Muscle of leg (tissue), 16 donors: ENCODE results near the gene BAD. TPM values are rescaled to one million over a fixed set of nuclear protein-coding genes. Genes with fewer than 3 reads are reported as not detected.

ENCODE experiments used
- DNase-seq: peaks from one replicate; pipeline ENCODE4 v3.0.0; 2013
- H3K27ac ChIP-seq: one replicate; pipeline ENCODE4 v1.5.1; 2013; ENCODE audit warnings: mild to moderate bottlenecking, low read length, control low read depth
- H3K27me3 ChIP-seq: one replicate; pipeline ENCODE4 v1.6.1; 2013; ENCODE audit warnings: low read length; ENCODE audit not compliant: control insufficient read depth, insufficient read depth
- H3K36me3 ChIP-seq: one replicate; pipeline ENCODE4 v1.6.1; 2013; ENCODE audit warnings: low read length; ENCODE audit not compliant: control insufficient read depth, insufficient read depth
- H3K4me1 ChIP-seq: one replicate; pipeline ENCODE4 v1.6.1; 2013; ENCODE audit warnings: low read length; ENCODE audit not compliant: control insufficient read depth, insufficient read depth
- H3K4me3 ChIP-seq: one replicate; pipeline ENCODE4 v1.5.1; 2013; ENCODE audit warnings: low read length, control low read depth
- H3K9me3 ChIP-seq: replicated peaks from 2 replicates; pipeline ENCODE4 v1.6.1; 2013; ENCODE audit warnings: low read depth, low read length; ENCODE audit not compliant: control insufficient read depth
- WGBS: methylation state at CpG from one replicate; pipeline ENCODE4 v1.1.5; 2013; ENCODE audit warnings: missing lambda C conversion rate; ENCODE audit not compliant: insufficient coverage; 5-methylcytosine and 5-hydroxymethylcytosine counted together
- long read RNA-seq, 11 donors: transcript quantifications; one replicate each; lab custom pipeline, GENCODE V29; 2026
- polyA plus RNA-seq, 8 donors: library from polyadenylated mRNA; unstranded; fragments of 120-200 nt; gene quantifications; one replicate each; pipeline versions ENCODE4 v1.2.1 to v1.2.3, GENCODE V29; 2013; ENCODE audit warnings: inconsistent platforms in 1 of 8, low replicate concordance in 1 of 8; ENCODE audit not compliant: insufficient read length in 8 of 8, insufficient read depth in 1 of 8
- total RNA-seq: library from RNA; stranded (reverse); fragments of 120-200 nt; gene quantifications from one replicate; pipeline ENCODE4 v1.2.4, GENCODE V29; 2013

Gene BAD
- 52.2 TPM for total RNA-seq
- polyA plus RNA-seq: 10 to 100 TPM; 28.0 to 38.8 (median 34.4) TPM
- long read RNA-seq, donor 1, transcript BAD-201 (4 exons, 929 nt): major isoform, 5 of 5 reads
- long read RNA-seq, donor 1, partial matches to known transcripts: 0 of 5 reads
- long read RNA-seq, donor 1, other reads (novel, unspliced or antisense): 0 of 5 reads
- long read RNA-seq, donor 2, transcript BAD-201 (4 exons, 929 nt): major isoform, 7 of 9 reads
- long read RNA-seq, donor 2, partial matches to known transcripts: 0 of 9 reads
- long read RNA-seq, donor 2, other reads (novel, unspliced or antisense): 0 of 9 reads
- long read RNA-seq, donor 3, transcript BAD-203 (3 exons, 1,157 nt): minor isoform, 5 of 22 reads
- long read RNA-seq, donor 3, transcript BAD-201 (4 exons, 929 nt): major isoform, 15 of 22 reads
- long read RNA-seq, donor 3, partial matches to known transcripts: 0 of 22 reads
- long read RNA-seq, donor 3, other reads (novel, unspliced or antisense): 0 of 22 reads
- long read RNA-seq, donor 4, transcript BAD-203 (3 exons, 1,157 nt): minor isoform, 6 of 17 reads
- long read RNA-seq, donor 4, transcript BAD-201 (4 exons, 929 nt): major isoform, 10 of 17 reads
- long read RNA-seq, donor 4, partial matches to known transcripts: 0 of 17 reads
- long read RNA-seq, donor 4, other reads (novel, unspliced or antisense): 0 of 17 reads
- long read RNA-seq, donor 5, transcript BAD-203 (3 exons, 1,157 nt): minor isoform, 11 of 58 reads
- long read RNA-seq, donor 5, transcript BAD-201 (4 exons, 929 nt): major isoform, 45 of 58 reads
- long read RNA-seq, donor 5, partial matches to known transcripts: 0 of 58 reads
- long read RNA-seq, donor 5, other reads (novel, unspliced or antisense): 0 of 58 reads
- long read RNA-seq, donor 6, transcript BAD-203 (3 exons, 1,157 nt): minor isoform, 9 of 478 reads
- long read RNA-seq, donor 6, transcript BAD-201 (4 exons, 929 nt): major isoform, 33 of 478 reads
- long read RNA-seq, donor 6, partial matches to known transcripts: 400 of 478 reads
- long read RNA-seq, donor 6, other reads (novel, unspliced or antisense): 36 of 478 reads
- long read RNA-seq, donor 7, transcript BAD-201 (4 exons, 929 nt): major isoform, 21 of 32 reads
- long read RNA-seq, donor 7, transcript BAD-203 (3 exons, 1,157 nt): minor isoform, 10 of 32 reads
- long read RNA-seq, donor 7, partial matches to known transcripts: 0 of 32 reads
- long read RNA-seq, donor 7, other reads (novel, unspliced or antisense): 0 of 32 reads
- long read RNA-seq, donor 8, transcript BAD-201 (4 exons, 929 nt): major isoform, 9 of 11 reads
- long read RNA-seq, donor 8, partial matches to known transcripts: 0 of 11 reads
- long read RNA-seq, donor 8, other reads (novel, unspliced or antisense): 0 of 11 reads
- long read RNA-seq, donor 9, transcript BAD-201 (4 exons, 929 nt): major isoform, 11 of 18 reads
- long read RNA-seq, donor 9, transcript BAD-203 (3 exons, 1,157 nt): minor isoform, 6 of 18 reads
- long read RNA-seq, donor 9, partial matches to known transcripts: 0 of 18 reads
- long read RNA-seq, donor 9, other reads (novel, unspliced or antisense): 0 of 18 reads
- long read RNA-seq, donor 10, transcript BAD-203 (3 exons, 1,157 nt): minor isoform, 9 of 36 reads
- long read RNA-seq, donor 10, transcript BAD-201 (4 exons, 929 nt): major isoform, 20 of 36 reads
- long read RNA-seq, donor 10, partial matches to known transcripts: 5 of 36 reads
- long read RNA-seq, donor 10, other reads (novel, unspliced or antisense): 0 of 36 reads
- long read RNA-seq, donor 11, transcript BAD-201 (4 exons, 929 nt): major isoform, 15 of 22 reads
- long read RNA-seq, donor 11, partial matches to known transcripts: 0 of 22 reads
- long read RNA-seq, donor 11, other reads (novel, unspliced or antisense): 0 of 22 reads

DNA sequence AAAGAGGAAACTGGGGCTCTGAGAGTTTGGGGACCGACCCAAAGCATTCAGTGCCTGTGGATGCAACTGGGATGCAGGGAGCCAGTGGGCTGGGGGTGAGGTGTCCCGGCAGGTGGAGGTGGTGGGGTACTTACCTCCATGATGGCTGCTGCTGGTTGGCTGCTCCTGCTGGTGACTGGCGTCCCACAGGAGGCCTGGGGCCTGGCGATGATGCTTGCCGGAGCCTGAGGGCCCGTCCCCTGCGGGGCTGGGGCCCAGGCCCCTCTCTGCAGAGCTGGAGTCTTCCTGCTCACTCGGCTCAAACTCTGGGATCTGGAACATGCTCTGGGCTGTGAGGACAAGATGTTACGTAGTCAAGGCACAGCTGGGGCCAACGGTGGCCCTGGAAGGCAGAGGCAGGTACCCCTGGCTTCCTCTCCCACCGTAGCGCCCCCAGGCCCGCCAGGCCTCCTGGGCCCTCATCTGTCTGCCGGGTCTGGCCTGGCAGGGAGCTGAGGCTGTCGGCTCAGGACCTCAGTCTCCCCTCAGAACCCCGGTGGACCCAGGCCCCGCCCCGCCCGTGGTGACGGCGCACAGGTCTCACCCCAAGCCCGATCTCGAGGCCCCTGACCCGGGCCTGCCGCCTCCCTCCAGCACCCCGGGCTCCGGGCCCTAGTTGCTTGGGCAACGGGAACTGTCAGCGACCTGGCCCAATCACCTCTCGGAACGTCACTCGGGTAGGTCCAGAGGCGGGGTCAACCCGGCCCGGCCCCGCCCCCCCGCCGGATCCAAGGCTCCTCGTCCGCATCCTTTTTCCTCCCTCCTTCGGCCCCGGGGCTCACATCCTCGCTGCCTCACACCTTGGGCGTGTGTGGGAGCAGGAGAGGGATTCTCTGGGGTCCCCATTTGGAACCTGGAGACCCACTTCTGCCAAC, at the start of gene BAD:
TSS of gene BAD (minus strand) at position 618 of the 914 bp plus-strand sequence. CDS start at position 321, 297 bp downstream.
- peaks cover 33% of the 10 kb centered on the region for H3K4me1 ChIP-seq
- WGBS: 4% methylated on average over 34 of the region's 44 CpGs
- DNase-seq: peak; percentile 97
- H3K4me3 ChIP-seq: peak within 1 kb of the TSS; percentile 91
- peaks cover 29% of the 10 kb centered on the region for H3K36me3 ChIP-seq
- H3K27me3 ChIP-seq: peaks cover under 1% of the 10 kb centered on the region
- no peaks in the 10 kb centered on the region for H3K9me3 ChIP-seq
- H3K27ac ChIP-seq: peak within 1 kb of the TSS; percentile 96

DNA sequence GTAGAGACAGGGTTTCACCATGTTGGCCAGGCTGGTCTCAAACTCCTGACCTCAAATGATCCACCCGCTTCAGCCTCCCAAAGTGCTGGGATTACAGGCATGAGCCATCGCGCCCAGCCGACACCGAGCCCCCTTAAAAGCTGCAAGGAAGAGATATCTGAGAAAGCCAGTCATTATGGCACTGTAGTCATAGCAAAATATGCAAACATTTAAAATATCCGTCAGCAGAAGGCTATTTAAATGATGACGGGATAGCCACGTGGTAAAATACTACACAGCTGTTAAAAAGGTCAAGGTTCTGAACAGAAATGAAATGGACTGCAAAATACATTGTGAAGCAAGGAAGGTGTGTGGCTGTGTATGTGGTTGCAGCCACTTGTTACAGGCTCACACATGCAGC, 49.1 kb upstream of the BAD start:
- H3K27me3 ChIP-seq: peaks cover 4% of the 10 kb centered on the region
- H3K36me3 ChIP-seq: no peaks in the 10 kb centered on the region
- no peak overlapping the region for H3K27ac ChIP-seq
- H3K4me3 ChIP-seq: no peak overlapping the region
- H3K9me3 ChIP-seq: no peaks in the 10 kb centered on the region
- DNase-seq: no peak
- 100% methylated on average over 6 of the region's 8 CpGs for WGBS
- H3K4me1 ChIP-seq: peaks cover 3% of the 10 kb centered on the region

DNA sequence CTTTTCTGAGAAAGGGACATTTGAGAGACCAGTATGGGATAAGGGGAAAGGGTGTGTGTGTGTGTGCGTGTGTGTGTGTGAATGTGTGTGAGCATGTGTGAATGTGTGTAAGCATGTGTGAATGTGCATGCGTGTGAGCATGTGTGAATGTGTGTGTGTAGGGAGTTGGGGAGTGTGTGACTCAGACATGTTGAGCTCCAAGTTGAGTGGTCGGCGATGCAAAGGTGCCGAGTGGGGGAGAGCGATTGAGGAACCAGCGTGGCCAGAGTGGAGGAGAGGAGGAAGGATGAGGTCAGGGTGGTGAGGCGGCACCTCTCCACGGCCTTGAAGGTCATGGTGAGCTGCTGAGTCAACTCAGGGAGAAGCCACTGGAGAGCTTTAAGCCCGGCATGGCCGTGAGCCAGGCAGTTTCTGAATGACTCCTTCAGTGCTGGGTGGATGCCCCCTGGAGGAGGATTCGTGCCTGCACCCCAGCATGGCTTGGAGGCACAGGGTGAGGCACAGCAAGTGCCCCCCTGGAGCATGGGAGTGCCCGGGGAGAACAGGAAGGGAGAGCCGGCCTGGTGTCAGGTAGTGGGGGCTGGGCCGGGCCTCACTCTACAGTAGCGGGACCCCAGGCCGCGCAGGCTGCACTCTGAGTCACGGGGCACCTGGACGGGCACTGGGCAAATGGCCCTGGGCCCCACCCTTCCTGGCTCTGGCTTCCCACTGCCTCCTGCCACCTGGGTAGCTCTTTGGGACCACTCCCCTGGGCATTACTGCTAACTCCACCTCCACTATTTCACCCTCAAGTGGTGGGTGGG, 47.3 kb upstream of the BAD start:
- H3K4me3 ChIP-seq: no peak overlapping the region
- no peaks in the 10 kb centered on the region for H3K36me3 ChIP-seq
- H3K27ac ChIP-seq: no peak overlapping the region
- WGBS: 53% methylated on average over 19 of the region's 20 CpGs
- H3K9me3 ChIP-seq: peaks cover 3% of the 10 kb centered on the region
- peaks cover 3% of the 10 kb centered on the region for H3K4me1 ChIP-seq
- peak; percentile 61 for DNase-seq
- peaks cover 4% of the 10 kb centered on the region for H3K27me3 ChIP-seq

DNA sequence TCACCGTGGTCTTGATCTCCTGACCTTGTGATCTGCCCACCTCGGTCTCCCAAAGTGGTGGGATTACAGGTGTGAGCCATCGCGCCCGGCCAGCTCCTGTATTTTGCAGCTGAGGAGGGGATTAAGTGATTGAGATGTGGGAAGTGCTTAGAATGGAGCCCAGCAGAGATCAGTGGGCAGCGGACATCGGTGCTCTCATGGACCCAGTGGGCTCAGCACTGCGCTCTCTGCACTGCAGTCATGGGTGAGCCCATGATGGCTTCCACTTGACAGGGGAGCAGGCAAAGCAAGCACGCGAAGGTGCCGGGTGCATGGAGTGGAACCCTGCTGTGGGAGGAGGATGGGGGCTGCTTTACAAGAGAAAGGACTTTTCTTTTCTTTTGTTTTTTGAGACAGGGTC, 46.4 kb upstream of the BAD start:
- Histone ChIP-seq H3K27ac (no peak overlapping the region), H3K9me3 (peaks cover 3% of the 10 kb centered on the region), H3K36me3 (no peaks in the 10 kb centered on the region), H3K4me1 (peaks cover 3% of the 10 kb centered on the region), H3K27me3 (peaks cover 4% of the 10 kb centered on the region), H3K4me3 (no peak overlapping the region)
- no peak for DNase-seq
- 91% methylated on average over 7 of the region's 11 CpGs for WGBS

DNA sequence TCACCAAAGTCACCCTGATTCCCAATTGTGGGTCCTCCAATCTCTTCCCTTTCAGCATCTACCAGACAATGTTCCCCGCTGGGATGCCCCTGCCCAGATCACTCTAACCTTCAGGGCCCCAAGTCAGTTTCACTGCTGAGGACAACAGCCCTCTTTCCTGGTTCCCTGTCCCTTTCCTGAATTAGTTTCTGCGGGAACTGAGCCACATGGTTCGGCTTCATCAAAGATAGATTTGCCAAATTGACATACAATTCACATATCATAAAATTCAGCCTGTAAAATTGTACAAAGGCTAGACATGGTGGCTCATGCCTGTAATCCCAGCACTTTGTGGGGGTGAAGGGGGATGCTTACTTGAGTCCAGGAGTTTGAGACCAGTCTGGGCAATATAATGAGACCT, 43.5 kb upstream of the BAD start:
- peaks cover 3% of the 10 kb centered on the region for H3K9me3 ChIP-seq
- no peak for DNase-seq
- peaks cover 6% of the 10 kb centered on the region for H3K36me3 ChIP-seq
- H3K4me3 ChIP-seq: no peak overlapping the region
- peaks cover 3% of the 10 kb centered on the region for H3K4me1 ChIP-seq
- no peak overlapping the region for H3K27ac ChIP-seq
- peaks cover 4% of the 10 kb centered on the region for H3K27me3 ChIP-seq
- 70% methylated on average over 1 of the region's 3 CpGs for WGBS

DNA sequence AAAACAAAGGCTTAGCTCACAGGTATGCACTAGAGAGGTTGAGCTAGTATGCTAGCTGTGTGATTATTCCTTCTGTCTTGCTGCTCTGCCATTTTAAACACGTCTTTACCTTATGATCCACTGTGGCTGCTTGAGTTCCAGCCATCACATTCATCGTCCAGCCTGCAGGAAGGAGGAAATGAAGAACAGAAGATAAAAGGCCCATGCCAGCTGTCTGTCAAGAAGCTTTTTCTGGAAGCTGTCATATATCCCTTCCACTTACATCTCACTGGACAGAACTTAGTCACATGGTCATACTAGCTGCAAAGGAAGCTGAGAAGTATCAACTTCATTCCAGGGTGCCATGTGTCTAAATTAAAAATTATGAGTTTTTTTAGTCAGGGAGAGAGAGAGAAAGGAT, 42.9 kb upstream of the BAD start:
- Histone ChIP-seq H3K27me3 (peaks cover 4% of the 10 kb centered on the region), H3K36me3 (peaks cover 6% of the 10 kb centered on the region), H3K27ac (no peak overlapping the region), H3K4me3 (no peak overlapping the region), H3K9me3 (peaks cover 3% of the 10 kb centered on the region), H3K4me1 (peaks cover 3% of the 10 kb centered on the region)
- no CpG with 5 or more reads among the region's 2 CpGs for WGBS
- no peak for DNase-seq

DNA sequence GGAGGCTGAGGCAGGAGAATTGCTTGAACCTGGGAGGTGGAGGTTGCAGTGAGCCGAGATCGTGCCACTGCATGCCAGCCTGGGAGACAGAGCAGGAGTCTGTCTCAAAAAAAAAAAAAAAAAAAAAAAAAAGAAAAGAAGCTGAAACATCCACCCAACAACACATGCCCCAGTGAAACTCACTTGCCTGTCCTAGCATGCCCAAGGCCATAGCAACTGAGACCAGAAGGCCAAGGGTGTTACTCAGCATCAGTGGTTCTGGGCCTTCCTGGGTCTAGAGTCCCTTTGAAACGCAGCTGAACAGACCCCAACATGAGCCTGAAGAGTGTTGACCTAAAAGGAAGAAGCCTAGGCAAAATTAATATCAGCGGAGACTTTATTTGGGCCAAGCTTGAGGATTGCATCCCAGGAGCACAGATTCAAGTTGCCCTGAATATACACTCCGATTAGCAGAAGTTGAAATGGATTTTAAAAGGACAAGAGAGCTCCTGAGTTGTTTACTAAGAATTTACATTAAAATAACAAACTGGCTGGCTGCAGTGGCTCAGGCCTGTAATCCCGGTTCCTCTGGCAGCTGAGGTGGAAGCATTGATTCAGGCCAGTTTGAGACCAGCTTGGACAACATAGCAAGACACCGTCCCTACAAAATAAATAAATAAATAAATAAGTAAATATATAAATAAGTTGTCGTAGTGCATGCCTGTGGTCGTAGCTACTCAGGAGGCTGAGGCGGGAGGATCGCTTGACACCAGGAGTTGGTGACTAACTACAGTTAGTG, 40.4 kb upstream of the BAD start:
- Histone ChIP-seq H3K27me3 (peaks cover 4% of the 10 kb centered on the region), H3K4me3 (no peak overlapping the region), H3K9me3 (peaks cover 3% of the 10 kb centered on the region), H3K4me1 (no peaks in the 10 kb centered on the region), H3K36me3 (peaks cover 24% of the 10 kb centered on the region), H3K27ac (no peak overlapping the region)
- no peak for DNase-seq
- 67% methylated on average over 2 of the region's 11 CpGs for WGBS
